ENCODE measurements around the gene DPY19L3. TPM values are rescaled to one million over a fixed set of nuclear protein-coding genes. Genes with fewer than 3 reads are reported as not detected.

DPY19L3 gene
- polyA plus RNA-seq, 1 of the 3 experiments (the other 2 are of a cell fraction), result 25.2 TPM

DNA sequence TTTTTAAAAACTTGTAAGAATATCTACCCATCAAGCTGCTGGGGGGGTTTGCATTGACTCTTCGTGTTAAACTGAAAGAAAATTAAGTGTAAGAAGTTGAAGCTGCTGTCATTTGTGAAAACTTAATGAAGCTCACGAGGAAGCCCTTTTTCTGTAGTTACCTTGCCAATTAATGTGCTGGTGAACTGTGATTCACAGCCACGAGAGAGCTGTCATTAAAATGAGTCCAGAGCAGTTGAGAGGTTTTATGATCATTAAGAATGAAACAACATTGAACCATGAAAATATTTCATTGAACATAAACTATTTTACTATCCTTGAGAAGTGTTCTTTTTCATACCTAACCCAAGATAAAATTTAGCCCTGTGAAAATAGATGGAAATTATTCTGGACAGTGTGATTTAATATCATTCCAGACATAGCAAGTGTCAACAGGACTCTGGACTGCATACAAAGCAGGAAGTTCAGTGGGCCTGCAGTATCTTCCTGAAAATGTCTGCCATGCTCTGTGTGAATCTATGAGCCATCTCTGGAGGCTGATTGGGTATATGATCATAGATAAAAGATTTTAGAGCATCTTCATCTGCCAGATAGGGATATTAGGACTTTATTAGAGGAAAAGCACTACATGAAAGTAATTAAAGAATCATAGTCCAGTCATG, 53.8 kb downstream of the DPY19L3 start:
- Histone ChIP-seq H2AFZ (ENCODE audit: low read depth) (no peak overlapping the region), H3K27me3 (ENCODE audit: insufficient read depth) (no peaks in the 10 kb centered on the region), H3K9ac (no peak overlapping the region), H3K9me3 (no peaks in the 10 kb centered on the region), H3K27ac (ENCODE audit: low read depth in 2 of 2, low read length in 1 of 2) (no peak overlapping the region), H3K36me3 (replicated peaks in 1 of 2; ENCODE audit: control insufficient read depth in 1 of 2, insufficient read depth in 2 of 2, low read length in 1 of 2) (peaks cover 53 to 58% of the 10 kb centered on the region in 2 experiments), H3K9me2 (no peaks in the 10 kb centered on the region), H4K20me1 (ENCODE audit: insufficient read depth) (no peaks in the 10 kb centered on the region), H3K4me3 (ENCODE audit: low read depth in 2 of 2, low read length in 1 of 2) (no peak overlapping the region), H3K4me1 (ENCODE audit: control insufficient read depth in 1 of 2, insufficient read depth in 2 of 2, low read depth in 1 of 2, low read length in 1 of 2) (peaks cover 0 to 7% of the 10 kb centered on the region in 2 experiments; a peak in 1 of 4 replicates), H3F3A (replicated peaks; ENCODE audit: insufficient read depth) (peaks cover 4% of the 10 kb centered on the region), H3K79me2 (ENCODE audit: insufficient read depth) (no peaks in the 10 kb centered on the region), H3K4me2 (no peak overlapping the region)
- POLR2A ChIA-PET, result no interaction called here
- CTCF ChIA-PET, result no interaction called here
- 84% methylated on average over 3 of the region's 3 CpGs for WGBS (ENCODE audit: low lambda C conversion rate)
- DNase-seq, result no peak
- TF ChIP-seq, protein P1, sequence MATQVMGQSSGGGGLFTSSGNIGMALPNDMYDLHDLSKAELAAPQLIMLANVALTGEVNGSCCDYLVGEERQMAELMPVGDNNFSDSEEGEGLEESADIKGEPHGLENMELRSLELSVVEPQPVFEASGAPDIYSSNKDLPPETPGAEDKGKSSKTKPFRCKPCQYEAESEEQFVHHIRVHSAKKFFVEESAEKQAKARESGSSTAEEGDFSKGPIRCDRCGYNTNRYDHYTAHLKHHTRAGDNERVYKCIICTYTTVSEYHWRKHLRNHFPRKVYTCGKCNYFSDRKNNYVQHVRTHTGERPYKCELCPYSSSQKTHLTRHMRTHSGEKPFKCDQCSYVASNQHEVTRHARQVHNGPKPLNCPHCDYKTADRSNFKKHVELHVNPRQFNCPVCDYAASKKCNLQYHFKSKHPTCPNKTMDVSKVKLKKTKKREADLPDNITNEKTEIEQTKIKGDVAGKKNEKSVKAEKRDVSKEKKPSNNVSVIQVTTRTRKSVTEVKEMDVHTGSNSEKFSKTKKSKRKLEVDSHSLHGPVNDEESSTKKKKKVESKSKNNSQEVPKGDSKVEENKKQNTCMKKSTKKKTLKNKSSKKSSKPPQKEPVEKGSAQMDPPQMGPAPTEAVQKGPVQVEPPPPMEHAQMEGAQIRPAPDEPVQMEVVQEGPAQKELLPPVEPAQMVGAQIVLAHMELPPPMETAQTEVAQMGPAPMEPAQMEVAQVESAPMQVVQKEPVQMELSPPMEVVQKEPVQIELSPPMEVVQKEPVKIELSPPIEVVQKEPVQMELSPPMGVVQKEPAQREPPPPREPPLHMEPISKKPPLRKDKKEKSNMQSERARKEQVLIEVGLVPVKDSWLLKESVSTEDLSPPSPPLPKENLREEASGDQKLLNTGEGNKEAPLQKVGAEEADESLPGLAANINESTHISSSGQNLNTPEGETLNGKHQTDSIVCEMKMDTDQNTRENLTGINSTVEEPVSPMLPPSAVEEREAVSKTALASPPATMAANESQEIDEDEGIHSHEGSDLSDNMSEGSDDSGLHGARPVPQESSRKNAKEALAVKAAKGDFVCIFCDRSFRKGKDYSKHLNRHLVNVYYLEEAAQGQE (IDR thresholded peaks at IDR 0.05; ENCODE audit: low read depth, low read length), result no peak
- TF ChIP-seq TCF12 (IDR thresholded peaks at IDR 0.05) (no peak), EZH2phosphoT487 (IDR thresholded peaks at IDR 0.05; ENCODE audit: borderline replicate concordance, low read depth) (no peak), SIN3A (IDR thresholded peaks at IDR 0.05; ENCODE audit: borderline replicate concordance, low read depth, low read length) (no peak), FOSL2 (IDR thresholded peaks at IDR 0.05; ENCODE audit: borderline replicate concordance, low read depth) (no peak), GATA2 (CRISPR knock-in tag; IDR thresholded peaks at IDR 0.05) (no peak), FOXJ3 (CRISPR knock-in tag; IDR thresholded peaks at IDR 0.05) (no peak), CHD2 (IDR thresholded peaks at IDR 0.05; ENCODE audit: low read length, partially characterized antibody) (no peak), YY1 (IDR thresholded peaks at IDR 0.05; ENCODE audit: low read depth) (no peak), JUND (IDR thresholded peaks at IDR 0.05) (no peak)
- TF ChIP-seq, protein P2, sequence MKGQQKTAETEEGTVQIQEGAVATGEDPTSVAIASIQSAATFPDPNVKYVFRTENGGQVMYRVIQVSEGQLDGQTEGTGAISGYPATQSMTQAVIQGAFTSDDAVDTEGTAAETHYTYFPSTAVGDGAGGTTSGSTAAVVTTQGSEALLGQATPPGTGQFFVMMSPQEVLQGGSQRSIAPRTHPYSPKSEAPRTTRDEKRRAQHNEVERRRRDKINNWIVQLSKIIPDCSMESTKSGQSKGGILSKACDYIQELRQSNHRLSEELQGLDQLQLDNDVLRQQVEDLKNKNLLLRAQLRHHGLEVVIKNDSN (IDR thresholded peaks at IDR 0.05; ENCODE audit: borderline replicate concordance, low read depth), result no peak
- TF ChIP-seq, protein P3, sequence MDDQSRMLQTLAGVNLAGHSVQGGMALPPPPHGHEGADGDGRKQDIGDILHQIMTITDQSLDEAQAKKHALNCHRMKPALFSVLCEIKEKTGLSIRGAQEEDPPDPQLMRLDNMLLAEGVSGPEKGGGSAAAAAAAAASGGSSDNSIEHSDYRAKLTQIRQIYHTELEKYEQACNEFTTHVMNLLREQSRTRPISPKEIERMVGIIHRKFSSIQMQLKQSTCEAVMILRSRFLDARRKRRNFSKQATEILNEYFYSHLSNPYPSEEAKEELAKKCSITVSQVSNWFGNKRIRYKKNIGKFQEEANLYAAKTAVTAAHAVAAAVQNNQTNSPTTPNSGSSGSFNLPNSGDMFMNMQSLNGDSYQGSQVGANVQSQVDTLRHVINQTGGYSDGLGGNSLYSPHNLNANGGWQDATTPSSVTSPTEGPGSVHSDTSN (IDR thresholded peaks at IDR 0.05), result no peak
- TF ChIP-seq, protein P4, sequence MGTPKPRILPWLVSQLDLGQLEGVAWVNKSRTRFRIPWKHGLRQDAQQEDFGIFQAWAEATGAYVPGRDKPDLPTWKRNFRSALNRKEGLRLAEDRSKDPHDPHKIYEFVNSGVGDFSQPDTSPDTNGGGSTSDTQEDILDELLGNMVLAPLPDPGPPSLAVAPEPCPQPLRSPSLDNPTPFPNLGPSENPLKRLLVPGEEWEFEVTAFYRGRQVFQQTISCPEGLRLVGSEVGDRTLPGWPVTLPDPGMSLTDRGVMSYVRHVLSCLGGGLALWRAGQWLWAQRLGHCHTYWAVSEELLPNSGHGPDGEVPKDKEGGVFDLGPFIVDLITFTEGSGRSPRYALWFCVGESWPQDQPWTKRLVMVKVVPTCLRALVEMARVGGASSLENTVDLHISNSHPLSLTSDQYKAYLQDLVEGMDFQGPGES (IDR thresholded peaks at IDR 0.05; ENCODE audit: low read depth, low read length), result no peak
- TF ChIP-seq, protein P5, sequence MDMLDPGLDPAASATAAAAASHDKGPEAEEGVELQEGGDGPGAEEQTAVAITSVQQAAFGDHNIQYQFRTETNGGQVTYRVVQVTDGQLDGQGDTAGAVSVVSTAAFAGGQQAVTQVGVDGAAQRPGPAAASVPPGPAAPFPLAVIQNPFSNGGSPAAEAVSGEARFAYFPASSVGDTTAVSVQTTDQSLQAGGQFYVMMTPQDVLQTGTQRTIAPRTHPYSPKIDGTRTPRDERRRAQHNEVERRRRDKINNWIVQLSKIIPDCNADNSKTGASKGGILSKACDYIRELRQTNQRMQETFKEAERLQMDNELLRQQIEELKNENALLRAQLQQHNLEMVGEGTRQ (IDR thresholded peaks at IDR 0.05; ENCODE audit: borderline replicate concordance, low read depth, low read length), result no peak

Data from SK-N-SH (cell line).